Right lobe of liver (tissue), 4 donors: ENCODE measurements around the gene MTAP.

Experiments
- CTCF ChIP-seq, 4 donors: fragments of 200-600 bp in 3 of 4; fragments of 450-650 bp in 1 of 4; IDR thresholded peaks; one replicate each; pipeline versions ENCODE4 v1.5.1 to v1.8.0; 2016 to 2022; ENCODE audit warnings: antibody characterized with exemption in 4 of 4, mild to moderate bottlenecking in 2 of 4
- POLR2A ChIP-seq: fragments of 450-650 bp; IDR thresholded peaks from one replicate; pipeline ENCODE4 v1.6.1; 2017; ENCODE audit warnings: antibody characterized with exemption, mild to moderate bottlenecking
- donor health status: DM: no; HTN: no; CAD: no.
- donor health status: DM: no; HTN: no; CAD: no.
- donor health status: DM: no; HTN: yes; CAD: no.

DNA sequence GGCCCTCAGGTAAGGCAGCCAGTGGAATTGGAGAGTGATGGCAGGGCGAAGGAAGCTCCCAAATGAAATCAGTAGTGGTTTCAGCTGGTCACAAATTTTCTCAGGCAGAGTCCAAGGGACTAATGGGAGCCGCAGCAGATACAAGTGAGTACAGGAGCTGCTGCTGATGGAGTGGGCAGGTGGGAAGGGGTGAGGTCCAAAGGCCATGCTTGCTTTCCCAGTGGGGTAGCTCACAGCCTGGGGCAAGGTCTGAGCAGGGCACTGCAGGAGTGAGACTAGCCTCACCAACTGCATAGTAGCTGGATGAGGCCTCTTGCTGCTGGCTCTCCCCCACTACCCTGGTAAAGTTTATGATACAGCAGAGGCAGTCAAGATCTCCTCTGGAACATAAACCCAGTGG, 38.2 kb downstream of the MTAP start:
- TF ChIP-seq CTCF (IDR thresholded peaks at IDR 0.05) (no peak), POLR2A (no peak)
